ENCODE data around the gene TRIO. TPM values are rescaled to one million over a fixed set of nuclear protein-coding genes. Genes with fewer than 3 reads are reported as not detected.

Gene TRIO
- polyA plus RNA-seq, 5 donors, result 67.0 to 85.2 (median 80.6) TPM

GRCh38 chr5:14476786-14477435 is 333.8 kb downstream of the TRIO start:
- DNase-seq, result no peak

GRCh38 chr5:14479143-14479696 is 336.1 kb downstream of the TRIO start:
- no peak for DNase-seq

- no peak for DNase-seq
Observed at GRCh38 chr5:14481349-14481748, 338.2 kb downstream of the TRIO start.

DNA sequence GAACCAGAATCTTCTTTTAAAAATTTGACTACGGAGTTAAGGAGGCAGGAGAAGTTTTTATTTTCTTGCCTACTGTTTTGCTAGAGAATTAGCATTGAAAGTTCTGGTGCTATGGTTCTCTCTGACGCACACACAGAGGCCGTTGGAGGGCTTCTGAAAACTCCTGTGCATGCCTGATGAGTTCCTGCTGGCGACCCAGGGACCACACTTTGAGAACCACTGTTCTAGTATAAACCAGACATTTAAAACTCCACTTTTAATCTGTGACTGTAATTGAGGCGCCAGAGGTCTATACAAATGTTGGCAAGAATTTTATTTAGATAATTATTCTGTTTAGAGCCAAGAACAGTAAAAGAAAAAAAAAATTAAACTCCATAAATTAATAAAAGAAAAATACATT is 338.9 kb downstream of the TRIO start:
- DNase-seq, result peak in 1 of 2 donors; percentile 23

- DNase-seq, result no peak
Observed at GRCh38 chr5:14483504-14484157, 340.5 kb downstream of the TRIO start.

DNA sequence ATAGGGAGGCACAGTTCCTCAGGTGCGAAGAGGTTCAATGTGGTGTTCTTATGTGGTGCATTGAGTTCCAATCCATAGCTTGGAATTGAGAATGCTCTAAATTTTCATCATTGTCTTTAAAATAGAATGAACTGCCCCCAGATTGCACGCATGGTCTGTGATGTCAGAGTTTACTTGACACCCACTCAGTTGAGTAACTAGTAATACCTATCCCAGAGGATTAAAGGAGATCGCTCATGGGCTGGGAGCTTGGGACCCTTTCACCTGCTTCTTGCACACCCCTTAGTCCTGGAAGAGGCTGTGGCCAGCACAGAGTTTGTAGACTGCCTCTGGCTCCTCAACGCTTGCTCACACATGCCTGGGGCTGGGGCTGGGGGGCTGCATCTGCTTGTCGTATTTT is 343.3 kb downstream of the TRIO start:
- DNase-seq, result no peak

- DNase-seq, result no peak
Observed at GRCh38 chr5:14486996-14487896, 344.1 kb downstream of the TRIO start.

DNA sequence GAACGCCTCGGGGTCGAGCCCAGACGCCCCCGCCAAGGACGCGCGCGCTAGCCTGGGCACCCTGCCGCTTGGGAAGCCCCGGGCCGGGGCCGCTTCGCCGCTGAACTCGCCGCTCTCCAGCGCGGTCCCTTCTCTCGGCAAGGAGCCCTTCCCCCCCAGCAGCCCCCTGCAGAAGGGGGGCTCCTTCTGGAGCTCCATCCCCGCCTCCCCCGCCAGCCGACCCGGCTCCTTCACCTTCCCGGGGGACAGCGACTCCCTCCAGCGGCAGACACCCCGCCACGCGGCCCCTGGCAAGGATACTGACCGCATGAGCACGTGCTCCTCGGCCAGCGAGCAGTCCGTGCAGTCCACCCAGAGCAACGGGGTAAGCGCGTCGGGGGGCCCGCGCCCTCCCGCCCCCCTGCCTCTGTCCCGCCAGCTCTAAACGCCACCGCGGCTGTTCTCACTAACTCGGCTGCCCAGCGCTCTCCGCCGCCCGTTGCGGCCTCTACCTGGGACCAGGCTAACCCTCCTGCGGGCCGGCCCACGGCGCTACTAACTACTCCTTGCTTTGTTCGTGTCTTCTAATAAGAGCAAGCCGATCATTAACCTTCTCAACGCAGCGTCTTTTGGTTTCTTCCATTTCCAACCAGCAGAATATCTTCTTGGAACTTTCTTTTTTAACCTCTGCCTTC is 344.9 kb downstream of the TRIO start:
- DNase-seq, result no peak

- no peak for DNase-seq
Observed at GRCh38 chr5:14488709-14489108, 345.6 kb downstream of the TRIO start.

- DNase-seq, result no peak
Observed at GRCh38 chr5:14489643-14490042, 346.5 kb downstream of the TRIO start.

GRCh38 chr5:14490309-14490711 is 347.2 kb downstream of the TRIO start:
- DNase-seq, result no peak

GRCh38 chr5:14491015-14491915 is 348.1 kb downstream of the TRIO start:
- peak in 1 of 2 donors; percentile 33 for DNase-seq

GRCh38 chr5:14492331-14492964 is 349.3 kb downstream of the TRIO start:
- DNase-seq, result no peak

GRCh38 chr5:14495301-14495700 is 352.2 kb downstream of the TRIO start:
- DNase-seq, result no peak

DNA sequence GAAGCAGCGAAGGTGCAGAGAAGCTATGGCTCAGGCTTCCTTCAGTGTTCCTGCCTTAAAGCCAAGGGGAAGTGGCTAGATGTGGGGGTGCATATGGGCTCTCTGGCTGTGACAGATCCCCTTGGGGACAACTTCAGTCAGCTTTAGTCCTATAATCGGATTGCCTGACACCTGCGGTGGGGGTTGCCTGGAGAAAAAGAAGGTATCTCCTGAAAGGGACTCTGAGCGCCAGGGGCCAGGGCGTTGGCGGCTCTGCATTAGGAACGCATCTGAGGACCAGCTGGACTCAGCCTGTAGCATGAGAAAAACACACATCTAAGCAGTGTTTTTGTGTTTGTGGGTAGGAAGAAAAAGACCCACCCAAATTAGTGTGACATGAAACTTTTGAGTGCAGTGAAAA is 354.2 kb downstream of the TRIO start:
- no peak for DNase-seq

- DNase-seq, result no peak
Observed at GRCh38 chr5:14501353-14502293, 358.5 kb downstream of the TRIO start.

DNA sequence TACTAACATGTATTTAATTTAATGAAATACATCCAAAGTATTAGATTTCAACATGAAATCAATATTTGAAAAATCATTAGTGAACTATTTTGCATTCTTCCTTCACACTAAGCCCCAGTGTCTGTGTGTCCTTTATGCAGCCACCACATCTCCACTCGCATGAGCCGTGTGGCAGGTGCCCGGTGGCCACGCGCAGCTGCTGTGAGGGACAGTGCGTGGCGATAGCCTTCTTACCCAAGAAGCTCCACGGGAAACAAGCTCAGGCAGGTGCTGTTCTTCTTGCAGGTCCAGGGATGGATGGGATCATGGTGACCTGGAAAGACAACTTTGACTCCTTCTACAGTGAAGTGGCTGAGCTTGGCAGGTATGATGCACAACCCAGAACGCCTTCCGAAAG is 359.1 kb downstream of the TRIO start:
- no peak for DNase-seq

GRCh38 chr5:14503017-14503680 is 360.0 kb downstream of the TRIO start:
- no peak for DNase-seq

Measured in right lung (tissue), 5 donors.